HG02852 (cell line): Measurements from ENCODE around the gene CCNY.

Experiments
- ATAC-seq: cut with Tn5 transposase; IDR thresholded peaks from one replicate; pipeline ENCODE4 v1.9.1; 2021; ENCODE audit warnings: mild to moderate bottlenecking, moderate library complexity; ENCODE audit not compliant: unreplicated experiment

The CCNY gene

GRCh38 chr10:35573796-35574195, 237.5 kb downstream of the CCNY start:
- ATAC-seq, result no peak

DNA sequence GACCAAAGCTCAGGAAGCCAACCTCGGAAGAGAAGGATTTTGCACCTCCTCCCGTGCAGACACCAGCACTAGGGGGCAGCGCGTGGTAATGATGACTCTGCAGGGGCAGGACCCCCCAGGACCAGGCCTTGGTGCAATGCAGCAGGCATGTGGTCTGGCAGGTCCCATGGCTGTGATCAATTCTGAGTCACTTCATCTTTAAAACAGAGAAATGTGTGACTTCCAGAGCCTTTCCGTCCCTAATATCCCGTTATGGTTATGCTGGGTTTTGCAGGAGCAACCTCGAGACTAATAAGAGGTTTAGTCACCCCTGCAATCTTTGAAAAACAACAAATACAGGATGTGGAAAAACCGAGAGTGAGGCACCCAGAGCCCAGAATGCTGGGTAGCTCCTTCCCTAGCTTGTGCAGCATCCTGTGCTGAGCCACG, 238.6 kb downstream of the CCNY start:
- ATAC-seq, result no peak

DNA sequence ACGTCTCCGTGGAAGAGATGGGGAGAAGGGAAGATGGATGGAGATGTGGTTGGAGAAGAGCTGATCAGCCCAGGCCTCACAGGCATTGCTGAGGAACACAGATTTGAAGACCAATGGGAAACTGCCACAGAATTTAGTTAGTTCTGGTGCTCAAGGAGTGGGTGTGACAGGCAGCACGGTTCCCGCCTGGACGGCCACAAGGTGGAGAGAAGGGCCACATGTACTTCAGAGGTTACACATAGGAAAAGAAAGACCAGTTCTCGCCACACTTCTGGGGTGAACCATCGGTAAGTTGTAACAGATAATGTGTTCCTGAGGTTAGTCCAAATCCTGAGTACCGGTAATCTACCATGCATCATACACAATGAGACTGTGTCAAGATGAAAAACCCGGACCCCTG, 239.3 kb downstream of the CCNY start:
- no peak for ATAC-seq

GRCh38 chr10:35576730-35577129, 240.4 kb downstream of the CCNY start:
- no peak for ATAC-seq

- ATAC-seq, result no peak
These were observed 241.8 kb downstream of the CCNY start for GRCh38 chr10:35577926-35578617.

DNA sequence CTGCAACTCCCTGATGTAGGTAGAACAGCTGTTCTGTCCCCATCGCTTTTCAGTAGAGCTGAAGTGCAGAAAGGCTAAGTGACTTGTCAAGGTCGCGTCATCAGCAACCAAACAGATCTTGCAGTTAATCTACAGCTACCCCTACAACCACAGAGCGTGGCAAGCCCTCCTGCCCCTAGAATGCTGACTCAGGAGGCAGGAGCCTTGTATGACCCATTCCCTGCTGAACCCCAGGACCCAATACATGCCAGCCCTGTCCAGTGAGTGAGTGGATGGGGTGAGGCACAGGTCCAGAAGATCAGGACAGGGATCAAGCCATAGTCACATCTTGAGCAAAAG, 242.3 kb downstream of the CCNY start:
- ATAC-seq, result no peak

- no peak for ATAC-seq
These were observed 242.8 kb downstream of the CCNY start for GRCh38 chr10:35579116-35579515.

- no peak for ATAC-seq
These were observed 243.6 kb downstream of the CCNY start for GRCh38 chr10:35579726-35580422.

DNA sequence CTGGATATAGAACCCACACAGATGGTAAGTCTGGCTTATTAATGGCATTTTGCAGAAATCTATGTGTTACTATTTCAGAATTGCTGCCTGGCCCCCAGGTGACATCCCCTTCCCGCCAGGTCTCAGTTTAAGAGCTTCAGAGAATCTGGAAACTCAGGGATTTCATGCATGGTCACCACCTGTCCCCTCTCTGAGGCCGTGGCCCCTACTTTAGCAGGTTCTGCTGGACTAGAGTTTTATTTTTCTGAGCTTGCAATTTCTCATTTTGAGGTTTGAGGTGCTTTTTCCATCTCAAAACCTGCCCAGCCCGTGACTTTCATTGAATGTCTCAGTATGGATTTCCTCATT, 244.1 kb downstream of the CCNY start:
- ATAC-seq, result no peak

- no peak for ATAC-seq
These were observed 245.3 kb downstream of the CCNY start for GRCh38 chr10:35581655-35582054.

DNA sequence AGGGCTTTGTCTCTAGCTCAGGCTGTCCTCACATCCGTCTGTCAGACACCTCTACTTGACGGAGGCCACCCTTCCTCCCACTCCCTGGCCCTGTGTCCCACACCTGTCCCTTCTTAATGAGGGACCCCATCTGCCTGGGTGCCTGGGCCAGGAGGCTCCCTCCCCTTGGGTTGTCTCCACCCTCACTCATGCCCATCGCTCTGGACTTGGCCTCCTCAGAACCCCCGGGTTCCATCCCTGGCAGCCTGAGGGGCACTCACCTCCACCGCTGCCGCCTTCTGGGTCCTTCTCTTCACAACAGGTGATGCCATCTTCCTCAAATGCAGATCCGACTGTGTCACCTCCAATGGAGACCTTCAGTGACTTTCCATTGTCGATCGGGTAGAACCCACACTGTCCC, 248.6 kb downstream of the CCNY start:
- ATAC-seq, result no peak

DNA sequence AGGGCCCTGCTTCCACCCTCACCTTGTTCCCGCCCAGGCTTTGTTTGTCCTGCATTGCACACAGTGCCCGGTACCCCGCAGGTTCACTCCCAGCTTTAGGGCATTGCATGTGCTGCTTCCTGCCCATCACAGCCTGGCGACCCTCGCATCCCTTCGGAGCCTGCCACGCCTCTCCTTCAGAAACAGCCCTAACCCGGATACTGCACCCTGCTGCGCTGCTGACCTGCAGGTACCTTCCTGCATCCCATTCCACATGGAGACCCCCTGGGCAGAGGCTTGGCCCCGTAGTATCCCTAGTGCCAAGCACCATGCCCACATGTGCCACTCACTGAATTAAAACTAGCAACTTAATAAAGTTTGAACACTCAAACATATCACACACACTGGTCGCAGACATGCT, 249.0 kb downstream of the CCNY start:
- no peak for ATAC-seq

- no peak for ATAC-seq
These were observed 249.7 kb downstream of the CCNY start for GRCh38 chr10:35585903-35586535.

- ATAC-seq, result no peak
These were observed 252.5 kb downstream of the CCNY start for GRCh38 chr10:35588836-35589235.

DNA sequence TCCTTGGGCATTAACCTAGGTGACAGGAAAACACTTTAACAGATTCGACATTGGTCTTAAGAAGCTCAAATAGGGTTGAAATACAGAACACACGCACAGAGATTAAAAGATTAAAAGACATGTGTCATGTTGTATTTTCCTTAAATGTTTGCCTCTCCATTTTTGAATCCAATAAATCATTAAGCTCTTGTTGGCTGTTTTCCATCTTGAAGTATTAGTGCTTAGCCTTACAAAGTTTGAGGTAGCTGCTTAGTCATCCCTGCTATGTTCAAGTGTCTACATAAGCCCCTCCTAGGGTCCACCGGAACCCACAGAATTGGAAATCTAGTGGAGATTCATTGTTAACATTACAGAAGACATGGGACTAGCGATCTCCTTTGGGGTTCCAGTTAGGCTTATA, 256.1 kb downstream of the CCNY start:
- ATAC-seq, result no peak

DNA sequence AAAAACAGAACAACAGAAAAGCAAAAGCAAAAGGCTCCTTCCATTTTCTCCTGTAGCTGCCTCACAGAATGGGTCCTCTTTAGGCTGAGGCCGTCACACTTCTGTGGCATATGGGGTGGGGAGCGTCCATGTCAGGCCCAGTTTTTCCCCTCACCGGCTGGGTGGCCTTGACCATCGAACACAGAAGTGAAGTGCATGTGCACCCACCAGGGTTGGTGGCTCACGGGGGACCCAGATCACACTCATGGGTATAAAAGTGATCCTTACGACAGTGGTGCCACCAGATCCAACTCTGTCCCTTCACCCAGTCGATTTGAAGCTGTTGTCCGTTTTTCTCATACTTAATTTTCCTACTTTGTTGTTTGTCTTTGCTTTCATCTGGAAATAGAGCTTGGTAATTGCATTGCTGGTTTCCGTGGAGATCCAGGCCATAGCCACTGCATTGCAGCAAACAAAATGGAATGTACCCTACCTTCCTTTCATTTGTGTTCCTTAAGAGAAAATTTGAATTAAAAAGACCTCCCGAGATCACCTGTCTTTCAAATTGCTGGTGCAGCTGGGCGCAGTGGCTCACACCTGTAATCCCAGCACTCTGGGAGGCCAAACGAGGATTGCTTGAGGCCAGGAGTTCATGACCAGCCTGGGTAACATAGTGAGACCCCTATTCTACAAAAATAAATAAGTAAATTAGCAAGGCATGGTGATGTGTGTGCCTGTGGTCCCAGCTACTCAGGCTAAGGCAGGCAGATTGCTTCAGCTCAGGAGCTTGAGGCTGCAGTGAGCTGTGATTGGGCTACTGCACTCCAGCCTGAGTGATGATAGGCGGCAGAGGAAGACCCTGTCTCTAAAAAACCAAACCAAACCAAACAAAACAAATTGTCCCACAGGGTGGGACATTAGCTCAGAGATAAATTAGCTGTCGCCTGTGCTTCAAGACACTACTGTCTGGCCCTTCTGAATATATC, 258.1 kb downstream of the CCNY start:
- ATAC-seq, result no peak

GRCh38 chr10:35595106-35595505, 258.8 kb downstream of the CCNY start:
- no peak for ATAC-seq

- ATAC-seq, result no peak
These were observed 262.1 kb downstream of the CCNY start for GRCh38 chr10:35598379-35598778.

DNA sequence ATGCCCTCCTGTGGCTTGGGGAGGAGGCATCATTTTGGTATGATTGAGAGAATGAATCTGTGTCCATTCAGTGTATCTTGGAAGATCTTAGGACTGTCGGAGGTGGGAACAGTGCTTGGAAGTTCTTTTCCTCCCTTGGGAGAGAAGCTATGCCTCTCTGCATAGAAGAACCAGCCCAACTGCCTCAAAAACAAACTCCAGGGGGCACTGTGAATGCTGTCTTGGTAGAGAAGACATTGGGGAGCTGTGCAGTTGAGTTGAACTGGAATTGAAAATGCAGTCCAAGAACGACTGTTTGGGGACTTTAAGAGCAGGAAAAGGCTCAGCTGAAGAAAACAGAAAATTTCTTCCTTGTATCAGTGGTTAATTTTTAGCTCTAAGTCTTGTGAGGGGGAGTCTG, 263.9 kb downstream of the CCNY start:
- ATAC-seq, result no peak

- no peak for ATAC-seq
These were observed 268.9 kb downstream of the CCNY start, which contains the start of gene GJD4 for GRCh38 chr10:35605191-35605590. GJD4 (plus strand) TSS chr10:35605341; CDS start chr10:35605568, 227 bp downstream.

GRCh38 chr10:35606430-35606829, 270.1 kb downstream of the CCNY start:
- ATAC-seq, result no peak
